ENCODE results near the gene DDX51. TPM values are rescaled to one million over a fixed set of nuclear protein-coding genes. Genes with fewer than 3 reads are reported as not detected.
"Not testable (repeated sequence)": the region's sequence is repeated elsewhere in the genome, so short reads cannot be mapped to it uniquely, and the experiment has no call there.

Gene DDX51
- total RNA-seq, 4 donors from 2014 or later: 18.7 to 78.4 (median 32.2) TPM

- TF ChIP-seq POLR2A (IDR thresholded peaks at IDR 0.05): no peak
- no peak for TF ChIP-seq CTCF (IDR thresholded peaks at IDR 0.05)
- Histone ChIP-seq H3K4me3 (no peak overlapping the region), H3K36me3 (peaks cover 0 to 31% (median 0%) of the 10 kb centered on the region in 3 donors), H3K9me3 (no peaks in the 10 kb centered on the region), H3K27me3 (no peaks in the 10 kb centered on the region), H3K4me1 (peaks cover 0 to 5% (median 0%) of the 10 kb centered on the region in 4 donors), H3K27ac (no peak overlapping the region)
- DNase-seq: no peak
Observed at GRCh38 chr12:132151766-132152410, 7.8 kb upstream of the DDX51 start.

GRCh38 chr12:132151145-132151765 lies 7.1 kb upstream of the DDX51 start:
- H3K27ac ChIP-seq: no peak overlapping the region
- no peaks in the 10 kb centered on the region for H3K27me3 ChIP-seq
- no peak overlapping the region for H3K4me3 ChIP-seq
- TF ChIP-seq POLR2A (IDR thresholded peaks at IDR 0.05) (no peak), CTCF (IDR thresholded peaks at IDR 0.05) (no peak)
- H3K36me3 ChIP-seq: peaks cover 0 to 31% (median 0%) of the 10 kb centered on the region in 3 donors
- no peak for DNase-seq
- no peaks in the 10 kb centered on the region for H3K9me3 ChIP-seq
- peaks cover 0 to 5% (median 0%) of the 10 kb centered on the region in 4 donors for H3K4me1 ChIP-seq

- Histone ChIP-seq H3K27ac (no peak overlapping the region), H3K4me3 (no peak overlapping the region), H3K4me1 (peaks cover 0 to 5% (median 1%) of the 10 kb centered on the region in 4 donors), H3K36me3 (peaks cover 0 to 31% (median 0%) of the 10 kb centered on the region in 3 donors), H3K9me3 (no peaks in the 10 kb centered on the region), H3K27me3 (no peaks in the 10 kb centered on the region)
- DNase-seq: no peak
- no peak for TF ChIP-seq CTCF (IDR thresholded peaks at IDR 0.05)
- TF ChIP-seq POLR2A (IDR thresholded peaks at IDR 0.05): no peak
Observed at GRCh38 chr12:132150780-132151144, 6.6 kb upstream of the DDX51 start.

DNA sequence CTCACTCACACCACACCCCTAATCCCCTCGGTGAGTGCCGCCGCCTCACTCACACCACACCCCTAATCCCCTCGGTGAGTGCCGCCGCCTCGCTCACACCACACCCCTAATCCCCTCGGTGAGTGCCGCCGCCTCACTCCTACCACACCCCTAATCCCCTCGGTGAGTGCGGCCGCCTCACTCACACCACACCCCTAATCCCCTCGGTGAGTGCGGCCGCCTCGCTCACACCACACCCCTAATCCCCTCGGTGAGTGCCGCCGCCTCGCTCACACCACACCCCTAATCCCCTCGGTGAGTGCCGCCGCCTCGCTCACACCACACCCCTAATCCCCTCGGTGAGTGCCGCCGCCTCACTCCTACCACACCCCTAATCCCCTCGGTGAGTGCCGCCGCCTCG lies 5.4 kb upstream of the DDX51 start:
- DNase-seq, H3K27me3 ChIP-seq: not testable (repeated sequence)
- H3K36me3 ChIP-seq: peaks cover 0 to 31% (median 0%) of the 10 kb centered on the region in 3 donors

GRCh38 chr12:132148368-132149045 lies 4.4 kb upstream of the DDX51 start:
- no peak for DNase-seq
- no peaks in the 10 kb centered on the region for H3K9me3 ChIP-seq
- no peak overlapping the region for H3K4me3 ChIP-seq
- no peak for TF ChIP-seq CTCF (IDR thresholded peaks at IDR 0.05)
- no peak for TF ChIP-seq POLR2A (IDR thresholded peaks at IDR 0.05)
- H3K36me3 ChIP-seq: peaks cover 0 to 31% (median 0%) of the 10 kb centered on the region in 3 donors
- no peak overlapping the region for H3K27ac ChIP-seq
- no peaks in the 10 kb centered on the region for H3K27me3 ChIP-seq
- peaks cover 5 to 14% (median 10%) of the 10 kb centered on the region in 4 donors for H3K4me1 ChIP-seq

More for the DNA sequence above, 5.4 kb upstream of the DDX51 start:
- not testable (repeated sequence) for H3K4me3 ChIP-seq, H3K9me3 ChIP-seq, H3K27ac ChIP-seq
- peaks cover 5 to 15% (median 10%) of the 10 kb centered on the region in 4 donors for H3K4me1 ChIP-seq

All from Peyer's patch (tissue), 4 donors.